HCT116 (cell line): ENCODE measurements around the gene RFPL2.

ENCODE experiments used
- CEBPB ChIP-seq: IDR thresholded peaks from 2 replicates; pipeline ENCODE4 v1.6.1; 2012; ENCODE audit warnings: low read depth
- EZH2 ChIP-seq: fragments of 200-600 bp; sonication (generic); IDR thresholded peaks from 2 replicates; pipeline ENCODE4 v1.6.1; 2017; ENCODE audit warnings: antibody characterized with exemption, mixed run types
- EZH2phosphoT487 ChIP-seq: fragments of 200-600 bp; IDR thresholded peaks from 2 replicates; pipeline ENCODE4 v1.6.1; 2018; ENCODE audit warnings: antibody characterized with exemption, borderline replicate concordance
- FOSL1 ChIP-seq: IDR thresholded peaks from 2 replicates; pipeline ENCODE4 v1.6.1; 2012; ENCODE audit warnings: low read depth
- JUND ChIP-seq: IDR thresholded peaks from 2 replicates; pipeline ENCODE4 v1.6.1; 2012
- POLR2A ChIP-seq: IDR thresholded peaks from 2 replicates; pipeline ENCODE4 v1.7.0; 2011; ENCODE audit warnings: borderline replicate concordance; ENCODE audit not compliant: insufficient read depth, insufficient read length; ENCODE audit errors: extremely low read depth
- POLR2AphosphoS5 ChIP-seq: IDR thresholded peaks from 2 replicates; pipeline ENCODE4 v1.6.1; 2011; ENCODE audit warnings: mild to moderate bottlenecking, low read depth, low read length, moderate library complexity
- REST ChIP-seq: IDR thresholded peaks from 2 replicates; pipeline ENCODE4 v1.6.1; 2012; ENCODE audit warnings: low read depth
- YY1 ChIP-seq: IDR thresholded peaks from 2 replicates; pipeline ENCODE4 v1.6.1; 2011; ENCODE audit warnings: low read length, low read depth, moderate library complexity, mild to moderate bottlenecking; ENCODE audit not compliant: insufficient replicate concordance; ENCODE audit errors: extremely low read depth
- TF ChIP-seq, protein P1 (sequence below), 3 experiments: fragments of 200-600 bp in 1 of 3; sonication (generic) in 1 of 3; IDR thresholded peaks in 2 of 3; conservative IDR thresholded peaks in 1 of 3; 2 replicates each; pipeline ENCODE4 v1.5.1; 2012 to 2017; ENCODE audit warnings: low read depth in 2 of 3, low read length in 2 of 3, antibody characterized with exemption in 1 of 3, borderline replicate concordance in 1 of 3, control low read depth in 1 of 3, mild to moderate bottlenecking in 1 of 3, mixed read lengths in 1 of 3, mixed run types in 1 of 3, moderate library complexity in 1 of 3; ENCODE audit not compliant: insufficient read depth in 1 of 3

- TF ChIP-seq, protein P1, sequence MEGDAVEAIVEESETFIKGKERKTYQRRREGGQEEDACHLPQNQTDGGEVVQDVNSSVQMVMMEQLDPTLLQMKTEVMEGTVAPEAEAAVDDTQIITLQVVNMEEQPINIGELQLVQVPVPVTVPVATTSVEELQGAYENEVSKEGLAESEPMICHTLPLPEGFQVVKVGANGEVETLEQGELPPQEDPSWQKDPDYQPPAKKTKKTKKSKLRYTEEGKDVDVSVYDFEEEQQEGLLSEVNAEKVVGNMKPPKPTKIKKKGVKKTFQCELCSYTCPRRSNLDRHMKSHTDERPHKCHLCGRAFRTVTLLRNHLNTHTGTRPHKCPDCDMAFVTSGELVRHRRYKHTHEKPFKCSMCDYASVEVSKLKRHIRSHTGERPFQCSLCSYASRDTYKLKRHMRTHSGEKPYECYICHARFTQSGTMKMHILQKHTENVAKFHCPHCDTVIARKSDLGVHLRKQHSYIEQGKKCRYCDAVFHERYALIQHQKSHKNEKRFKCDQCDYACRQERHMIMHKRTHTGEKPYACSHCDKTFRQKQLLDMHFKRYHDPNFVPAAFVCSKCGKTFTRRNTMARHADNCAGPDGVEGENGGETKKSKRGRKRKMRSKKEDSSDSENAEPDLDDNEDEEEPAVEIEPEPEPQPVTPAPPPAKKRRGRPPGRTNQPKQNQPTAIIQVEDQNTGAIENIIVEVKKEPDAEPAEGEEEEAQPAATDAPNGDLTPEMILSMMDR (IDR thresholded peaks at IDR 0.05 in 2 of 3, conservative IDR thresholded peaks at IDR 0.05 in 1 of 3; ENCODE audit: borderline replicate concordance in 1 of 3, insufficient read depth in 1 of 3, low read depth in 2 of 3, low read length in 2 of 3): no peak
- TF ChIP-seq CEBPB (no peak), POLR2AphosphoS5 (no peak), EZH2phosphoT487 (no peak), REST (no peak), YY1 (no peak), EZH2 (no peak), JUND (no peak), FOSL1 (no peak), POLR2A (no peak)
These were observed 4.1 kb downstream of the RFPL2 start for GRCh38 chr22:32200752-32201151.
